K562 (cell line): ENCODE data around the gene ADCYAP1. TPM values are rescaled to one million over a fixed set of nuclear protein-coding genes. Genes with fewer than 3 reads are reported as not detected.

Experiments
- ATAC-seq: fragments of 200-7000 bp; cut with Tn5 transposase; 3 replicates; pipeline ENCODE4 v1.9.1; 2020; ENCODE audit warnings: moderate library complexity
- BruUV-seq: library from RNA; stranded (reverse); fragments of 400-500 nt; replicated peaks from 2 replicates; lab custom pipeline; 2021; lab: Mats Ljungman, UMichigan
- CTCF ChIA-PET: fragments of 300-600 bp; formaldehyde crosslinking; extraction: SDS; loops from one replicate; lab custom pipeline; 2021; ENCODE audit warnings: low intra/inter-chr PET ratio; lab: Yijun Ruan, JAX
- POLR2A ChIA-PET: fragments of 300-600, 350-650 bp; sonication (Branson Sonifier 250); formaldehyde crosslinking; extraction: SDS; loops from one replicate; lab custom pipeline; 2021; ENCODE audit warnings: antibody characterized with exemption, inconsistent platforms; lab: Yijun Ruan, JAX
- DNase-seq, 4 experiments: peaks; one replicate each; pipeline versions ENCODE4 v3.0.0 to v3.0.0-alpha.2; 2011 to 2018; ENCODE audit warnings: low spot score in 3 of 4, mixed read lengths in 3 of 4; ENCODE audit errors: extremely low read depth in 1 of 4
- FAIRE-seq: peaks from 2 replicates; lab custom pipeline; 2011; peaks lifted over from hg19 to GRCh38; lab: Jason Lieb, UNC
- H2AFZ ChIP-seq: 2 replicates; pipeline ENCODE4 v1.6.0; 2011; ENCODE audit warnings: low read depth, low read length, control low read depth, inconsistent platforms
- H3K27ac ChIP-seq: fragments of 200-600 bp; 3 replicates; pipeline ENCODE4 v1.8.0; 2011; ENCODE audit warnings: low read depth, mild to moderate bottlenecking, control low read depth, inconsistent platforms, low read length, moderate library complexity, mixed read lengths; ENCODE audit errors: extremely low read depth
- H3K27me3 ChIP-seq, 2 experiments: fragments of 300-600 bp in 1 of 2; 2 replicates in 1 of 2; 3 replicates in 1 of 2; pipeline versions ENCODE4 v1.6.0 to v1.8.0; 2011; ENCODE audit warnings: inconsistent platforms in 2 of 2, low read length in 2 of 2, mild to moderate bottlenecking in 1 of 2, mixed read lengths in 1 of 2, moderate library complexity in 1 of 2; ENCODE audit not compliant: control insufficient read depth in 2 of 2, insufficient read depth in 2 of 2
- H3K36me3 ChIP-seq: fragments of 300-600 bp; 3 replicates; pipeline ENCODE4 v1.8.0; 2011; ENCODE audit warnings: mild to moderate bottlenecking, low read length, inconsistent platforms; ENCODE audit not compliant: control insufficient read depth, insufficient read depth
- H3K4me1 ChIP-seq, 2 experiments: fragments of 200-600 bp in 1 of 2; replicated peaks in 1 of 2; 2 replicates in 1 of 2; 3 replicates in 1 of 2; pipeline versions ENCODE4 v1.5.1 to v1.8.0; 2011; ENCODE audit warnings: inconsistent platforms in 2 of 2, low read length in 2 of 2, mild to moderate bottlenecking in 1 of 2, mixed read lengths in 1 of 2, moderate library complexity in 1 of 2; ENCODE audit not compliant: control insufficient read depth in 2 of 2, insufficient read depth in 2 of 2
- H3K4me2 ChIP-seq: 2 replicates; pipeline ENCODE4 v1.6.1; 2011; ENCODE audit warnings: low read length, control low read depth, inconsistent platforms, mixed read lengths; ENCODE audit not compliant: insufficient read depth
- H3K4me3 ChIP-seq: fragments of 200-600 bp; sonication (generic), shearing (Covaris generic); 2 replicates; pipeline ENCODE4 v1.5.1; 2016; ENCODE audit warnings: control low read depth, inconsistent platforms
- H3K79me2 ChIP-seq: fragments of 200-600 bp; 3 replicates; pipeline ENCODE4 v1.8.0; 2011; ENCODE audit warnings: low read length, inconsistent platforms; ENCODE audit not compliant: control insufficient read depth, insufficient read depth
- H3K9ac ChIP-seq, 2 experiments: 2 replicates each; pipeline versions ENCODE4 v1.6.0 to v1.6.1; 2011; ENCODE audit warnings: low read depth in 2 of 2, low read length in 2 of 2, control low read depth in 1 of 2, inconsistent platforms in 1 of 2, mild to moderate bottlenecking in 1 of 2, mixed read lengths in 1 of 2; ENCODE audit not compliant: insufficient read depth in 1 of 2
- H3K9me1 ChIP-seq: one replicate; pipeline ENCODE4 v1.6.0; 2011; ENCODE audit warnings: inconsistent platforms, mild to moderate bottlenecking, low read length, moderate library complexity; ENCODE audit not compliant: control insufficient read depth, insufficient read depth
- H3K9me3 ChIP-seq: replicated peaks from 2 replicates; pipeline ENCODE4 v1.5.1; 2011; ENCODE audit warnings: low read depth, low read length, inconsistent platforms; ENCODE audit not compliant: control insufficient read depth, insufficient read depth
- H4K20me1 ChIP-seq: replicated peaks from 2 replicates; pipeline ENCODE4 v1.6.1; 2011; ENCODE audit warnings: low read length, inconsistent platforms, mixed read lengths; ENCODE audit not compliant: control insufficient read depth, insufficient read depth
- EP300 ChIP-seq: IDR thresholded peaks from 2 replicates; pipeline ENCODE4 v1.6.1; 2012; ENCODE audit warnings: low read length, improper control_type of control experiment
- FOXA1 ChIP-seq: fragments of 450-650 bp; IDR thresholded peaks from 2 replicates; pipeline ENCODE4 v1.6.1; 2016; ENCODE audit warnings: mild to moderate bottlenecking, borderline replicate concordance
- L3MBTL2 ChIP-seq: fragments of 450-650 bp; IDR thresholded peaks from 2 replicates; pipeline ENCODE4 v1.6.1; 2016; ENCODE audit warnings: mild to moderate bottlenecking, moderate library complexity
- LEF1 ChIP-seq: fragments of 450-650 bp; IDR thresholded peaks from 2 replicates; pipeline ENCODE4 v1.6.1; 2016; ENCODE audit warnings: mild to moderate bottlenecking
- MEIS2 ChIP-seq: fragments of 450-650 bp; IDR thresholded peaks from 2 replicates; pipeline ENCODE4 v1.6.1; 2014; ENCODE audit warnings: mild to moderate bottlenecking; ENCODE audit not compliant: partially characterized antibody
- POLR3A ChIP-seq: IDR thresholded peaks from 2 replicates; pipeline ENCODE4 v1.6.1; 2011; ENCODE audit warnings: borderline replicate concordance, mild to moderate bottlenecking, moderate library complexity; ENCODE audit not compliant: insufficient read length, insufficient read depth; ENCODE audit errors: extremely low read depth
- ZNF280A ChIP-seq: fragments of 450-650 bp; IDR thresholded peaks from 2 replicates; pipeline ENCODE4 v1.6.1; 2018; ENCODE audit warnings: mild to moderate bottlenecking, low read depth; ENCODE audit not compliant: partially characterized antibody
- ZNF583 ChIP-seq: fragments of 250-450 bp; sonication (Bioruptor Pico); IDR thresholded peaks from 2 replicates; pipeline ENCODE4 v1.4.0; 2020
- ZNF79 ChIP-seq: fragments of 250-450 bp; sonication (Bioruptor Pico); IDR thresholded peaks from 2 replicates; pipeline ENCODE4 v1.4.0; 2020; ENCODE audit warnings: low read depth, mild to moderate bottlenecking, moderate library complexity
- WGBS: fragments of 100-300 bp; shearing (Covaris generic); methylation state at CpG from one replicate; pipeline ENCODE4 v1.1.6; 2016; ENCODE audit warnings: low coverage, mixed read lengths; ENCODE audit not compliant: insufficient coverage; ENCODE audit errors: missing lambda C conversion rate; 5-methylcytosine and 5-hydroxymethylcytosine counted together
- in situ Hi-C: fragments of 300-500 bp; cut with MboI; formaldehyde crosslinking; loops from 4 replicates; pipeline ENCODE4 v1.15.0; 2018; ENCODE audit warnings: inconsistent platforms, mixed read lengths
- intact Hi-C: fragments of 100-400 bp; cut with micrococcal nuclease; formaldehyde crosslinking; loops from 2 replicates; pipeline ENCODE4 v1.14.2; 2022
- polyA plus RNA-seq, 8 experiments: library from polyadenylated mRNA; depleted of rRNA in 4 of 8; stranded (reverse) in 5 of 8; unstranded in 3 of 8; fragments of >200 nt; fragmentation: Nextera tagmentation in 2 of 8; fragmentation: Illumina TruSeq in 1 of 8; extraction: Ambion mirVana in 2 of 8; extraction: Trizol in 1 of 8; gene quantifications; 2 replicates each; pipeline versions ENCODE4 v1.2.1 to v1.2.3, GENCODE V29; 2011 to 2014; ENCODE audit warnings: inconsistent platforms in 1 of 8, missing spikeins in 1 of 8
- total RNA-seq, 7 experiments: library from RNA; depleted of rRNA in 6 of 7; stranded (reverse); fragments of >200 nt in 6 of 7; fragmentation: Illumina TruSeq in 2 of 7; extraction: Trizol in 2 of 7; gene quantifications; 2 replicates each; pipeline versions ENCODE4 v1.2.1 to v1.2.3, GENCODE V29; 2011 to 2021; ENCODE audit warnings: low replicate concordance in 1 of 7
- TF ChIP-seq, protein P1 (sequence below): fragments of 250-450 bp; sonication (Bioruptor Pico); IDR thresholded peaks from 2 replicates; pipeline ENCODE4 v1.5.0; 2021; ENCODE audit warnings: mild to moderate bottlenecking, borderline replicate concordance
- TF ChIP-seq, protein P2 (sequence below), 2 experiments: IDR thresholded peaks in 1 of 2; conservative IDR thresholded peaks in 1 of 2; 2 replicates each; pipeline ENCODE4 v1.6.1; 2016; ENCODE audit warnings: low read depth in 2 of 2, mild to moderate bottlenecking in 1 of 2, missing compliant biosample characterization in 1 of 2, missing genetic modification characterization in 1 of 2, moderate library complexity in 1 of 2

The ADCYAP1 gene
- total and polyA plus RNA-seq, 9 of the 15 experiments (the other 6 are each of a cell fraction or from before 2014, with no cell fraction given): 0.03 TPM; not detected in 8

DNA sequence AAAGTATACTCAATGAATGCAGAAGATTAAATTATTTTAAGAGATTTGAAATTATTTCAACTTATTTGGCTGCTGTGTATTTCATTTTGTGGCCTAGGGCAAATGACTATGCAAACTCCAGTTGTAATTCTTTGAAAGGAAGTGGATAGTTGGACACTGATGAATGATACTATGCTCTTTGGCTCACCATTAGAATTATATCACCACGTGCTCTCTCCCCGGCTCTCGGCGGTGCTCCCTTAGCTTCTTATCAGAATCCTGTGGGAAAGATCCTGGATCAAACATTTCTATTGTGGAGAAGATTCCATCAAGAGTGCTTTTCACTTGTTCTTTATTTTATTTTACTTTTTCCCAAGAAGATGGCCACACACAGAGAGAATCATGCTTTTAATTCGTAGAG is 55.2 kb downstream of the ADCYAP1 start:
- Histone ChIP-seq H4K20me1 (no peaks in the 10 kb centered on the region), H3K4me1 (no peaks in the 10 kb centered on the region; a peak in 3 of 5 replicates), H3K27me3 (peaks cover 0 to 9% of the 10 kb centered on the region in 2 experiments; a peak in 4 of 5 replicates), H3K9me3 (no peaks in the 10 kb centered on the region), H3K9me1 (no peaks in the 10 kb centered on the region), H3K4me3 (no peak overlapping the region), H3K79me2 (no peaks in the 10 kb centered on the region), H3K9ac (no peak overlapping the region), H3K36me3 (no peaks in the 10 kb centered on the region), H3K27ac (no peak overlapping the region), H3K4me2 (no peak overlapping the region), H2AFZ (no peak overlapping the region)
- POLR2A ChIA-PET: no interaction called here
- DNase-seq (no peak), ATAC-seq (no peak), FAIRE-seq (peak; percentile 6)
- in situ Hi-C loops: no loop called here
- intact Hi-C loops: loop anchor here (2.0 to 5.0 kb wide), 2 partner anchors 57 to 98 kb away; no protein-coding TSS in a partner anchor
- 13% methylated on average over 5 of the region's 5 CpGs for WGBS
- CTCF ChIA-PET: no interaction called here
- BruUV-seq: no TSS peak
- TF ChIP-seq, protein P1, sequence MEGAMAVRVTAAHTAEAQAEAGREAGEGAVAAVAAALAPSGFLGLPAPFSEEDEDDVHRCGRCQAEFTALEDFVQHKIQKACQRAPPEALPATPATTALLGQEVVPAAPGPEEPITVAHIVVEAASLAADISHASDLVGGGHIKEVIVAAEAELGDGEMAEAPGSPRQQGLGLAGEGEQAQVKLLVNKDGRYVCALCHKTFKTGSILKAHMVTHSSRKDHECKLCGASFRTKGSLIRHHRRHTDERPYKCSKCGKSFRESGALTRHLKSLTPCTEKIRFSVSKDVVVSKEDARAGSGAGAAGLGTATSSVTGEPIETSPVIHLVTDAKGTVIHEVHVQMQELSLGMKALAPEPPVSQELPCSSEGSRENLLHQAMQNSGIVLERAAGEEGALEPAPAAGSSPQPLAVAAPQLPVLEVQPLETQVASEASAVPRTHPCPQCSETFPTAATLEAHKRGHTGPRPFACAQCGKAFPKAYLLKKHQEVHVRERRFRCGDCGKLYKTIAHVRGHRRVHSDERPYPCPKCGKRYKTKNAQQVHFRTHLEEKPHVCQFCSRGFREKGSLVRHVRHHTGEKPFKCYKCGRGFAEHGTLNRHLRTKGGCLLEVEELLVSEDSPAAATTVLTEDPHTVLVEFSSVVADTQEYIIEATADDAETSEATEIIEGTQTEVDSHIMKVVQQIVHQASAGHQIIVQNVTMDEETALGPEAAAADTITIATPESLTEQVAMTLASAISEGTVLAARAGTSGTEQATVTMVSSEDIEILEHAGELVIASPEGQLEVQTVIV (CRISPR knock-in tag): no peak
- no peak for TF ChIP-seq FOXA1
- TF ChIP-seq, protein P2, sequence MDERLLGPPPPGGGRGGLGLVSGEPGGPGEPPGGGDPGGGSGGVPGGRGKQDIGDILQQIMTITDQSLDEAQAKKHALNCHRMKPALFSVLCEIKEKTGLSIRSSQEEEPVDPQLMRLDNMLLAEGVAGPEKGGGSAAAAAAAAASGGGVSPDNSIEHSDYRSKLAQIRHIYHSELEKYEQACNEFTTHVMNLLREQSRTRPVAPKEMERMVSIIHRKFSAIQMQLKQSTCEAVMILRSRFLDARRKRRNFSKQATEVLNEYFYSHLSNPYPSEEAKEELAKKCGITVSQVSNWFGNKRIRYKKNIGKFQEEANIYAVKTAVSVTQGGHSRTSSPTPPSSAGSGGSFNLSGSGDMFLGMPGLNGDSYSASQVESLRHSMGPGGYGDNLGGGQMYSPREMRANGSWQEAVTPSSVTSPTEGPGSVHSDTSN (CRISPR knock-in tag; IDR thresholded peaks at IDR 0.05; ENCODE audit: low read depth): no peak
- TF ChIP-seq, protein P2 (tag; conservative IDR thresholded peaks at IDR 0.05; ENCODE audit: low read depth): peak; percentile 73
- peak; percentile 28; the same call in 1 of the 2 replicates for TF ChIP-seq ZNF79 (CRISPR knock-in tag)
- no peak for TF ChIP-seq POLR3A
- TF ChIP-seq L3MBTL2: peak; percentile 70
- no peak for TF ChIP-seq EP300
- TF ChIP-seq MEIS2: peak; percentile 54
- TF ChIP-seq LEF1: no peak
- no peak for TF ChIP-seq ZNF583
- no peak for TF ChIP-seq ZNF280A
